Sigmoid colon (tissue), 4 donors: ENCODE results near the gene RARG.

Experiments used
- EP300 ChIP-seq, 4 donors: sonication (generic); formaldehyde crosslinking; IDR thresholded peaks; one replicate each; pipeline ENCODE4 v1.6.1; 2017; ENCODE audit warnings: antibody characterized with exemption in 4 of 4
- POLR2A ChIP-seq, 2 donors: fragments of 450-650 bp; IDR thresholded peaks; one replicate each; pipeline ENCODE4 v1.6.1; 2016; ENCODE audit warnings: antibody characterized with exemption in 2 of 2, mild to moderate bottlenecking in 2 of 2, moderate library complexity in 2 of 2
- POLR2AphosphoS5 ChIP-seq, 4 donors: sonication (generic); formaldehyde crosslinking; IDR thresholded peaks; one replicate each; pipeline ENCODE4 v1.6.1; 2017; ENCODE audit warnings: antibody characterized with exemption in 4 of 4
- TF ChIP-seq, protein P1 (sequence below), 4 experiments: fragments of 450-650 bp in 3 of 4; fragments of 200-600 bp in 1 of 4; IDR thresholded peaks; one replicate each; pipeline ENCODE4 v1.5.1; 2016 to 2019; ENCODE audit warnings: antibody characterized with exemption in 4 of 4, mild to moderate bottlenecking in 3 of 4, moderate library complexity in 2 of 4

GRCh38 chr12:53279283-53279869 is 47.4 kb upstream of the RARG start:
- TF ChIP-seq, protein P1, sequence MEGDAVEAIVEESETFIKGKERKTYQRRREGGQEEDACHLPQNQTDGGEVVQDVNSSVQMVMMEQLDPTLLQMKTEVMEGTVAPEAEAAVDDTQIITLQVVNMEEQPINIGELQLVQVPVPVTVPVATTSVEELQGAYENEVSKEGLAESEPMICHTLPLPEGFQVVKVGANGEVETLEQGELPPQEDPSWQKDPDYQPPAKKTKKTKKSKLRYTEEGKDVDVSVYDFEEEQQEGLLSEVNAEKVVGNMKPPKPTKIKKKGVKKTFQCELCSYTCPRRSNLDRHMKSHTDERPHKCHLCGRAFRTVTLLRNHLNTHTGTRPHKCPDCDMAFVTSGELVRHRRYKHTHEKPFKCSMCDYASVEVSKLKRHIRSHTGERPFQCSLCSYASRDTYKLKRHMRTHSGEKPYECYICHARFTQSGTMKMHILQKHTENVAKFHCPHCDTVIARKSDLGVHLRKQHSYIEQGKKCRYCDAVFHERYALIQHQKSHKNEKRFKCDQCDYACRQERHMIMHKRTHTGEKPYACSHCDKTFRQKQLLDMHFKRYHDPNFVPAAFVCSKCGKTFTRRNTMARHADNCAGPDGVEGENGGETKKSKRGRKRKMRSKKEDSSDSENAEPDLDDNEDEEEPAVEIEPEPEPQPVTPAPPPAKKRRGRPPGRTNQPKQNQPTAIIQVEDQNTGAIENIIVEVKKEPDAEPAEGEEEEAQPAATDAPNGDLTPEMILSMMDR (IDR thresholded peaks at IDR 0.05), result no peak
- TF ChIP-seq POLR2A (IDR thresholded peaks at IDR 0.05), result no peak
- TF ChIP-seq POLR2AphosphoS5 (IDR thresholded peaks at IDR 0.05), result no peak
- TF ChIP-seq EP300 (IDR thresholded peaks at IDR 0.05), result no peak
